SU-DHL-6 (cell line): Measurements from ENCODE around the gene RBBP4.
"Not testable (repeated sequence)": the region's sequence is repeated elsewhere in the genome, so short reads cannot be mapped to it uniquely, and the experiment has no call there.

ENCODE experiments used
- H2AFZ ChIP-seq: fragments of 200-600 bp; sonication (generic); 2 replicates; pipeline ENCODE4 v1.6.1; 2014; ENCODE audit warnings: low read depth, mild to moderate bottlenecking, moderate library complexity, mixed read lengths, antibody characterized with exemption, low read length; ENCODE audit not compliant: severe bottlenecking
- H3F3A ChIP-seq: fragments of 200-600 bp; shearing (Covaris generic); 2 replicates; pipeline ENCODE4 v1.6.0; 2016; ENCODE audit warnings: antibody characterized with exemption, mild to moderate bottlenecking; ENCODE audit not compliant: insufficient read depth
- H3K27ac ChIP-seq: fragments of 200-600 bp; sonication (generic); 2 replicates; pipeline ENCODE4 v1.5.1; 2016; ENCODE audit warnings: low read depth, mild to moderate bottlenecking, low read length, moderate library complexity, mixed read lengths
- H3K27me3 ChIP-seq: fragments of 200-600 bp; sonication (generic), shearing (Covaris generic); 2 replicates; pipeline ENCODE4 v1.6.0; 2014; ENCODE audit warnings: mild to moderate bottlenecking, low read length
- H3K36me3 ChIP-seq: fragments of 200-600 bp; sonication (generic); 2 replicates; pipeline ENCODE4 v1.6.1; 2014; ENCODE audit warnings: mild to moderate bottlenecking, low read length, mixed read lengths
- H3K4me2 ChIP-seq: fragments of 300-600, 200-600 bp; shearing (Covaris generic), sonication (generic); 2 replicates; pipeline ENCODE4 v1.6.0; 2014; ENCODE audit warnings: low read length, low read depth, mild to moderate bottlenecking; ENCODE audit not compliant: poor library complexity, severe bottlenecking
- H3K4me3 ChIP-seq: fragments of 200-600 bp; sonication (generic); 2 replicates; pipeline ENCODE4 v1.5.1; 2014; ENCODE audit warnings: antibody characterized with exemption, low read length, mild to moderate bottlenecking, mixed read lengths; ENCODE audit not compliant: insufficient read depth, poor library complexity, severe bottlenecking
- H3K79me2 ChIP-seq: fragments of 200-600 bp; sonication (generic); 2 replicates; pipeline ENCODE4 v1.6.1; 2014; ENCODE audit warnings: mild to moderate bottlenecking, low read length, moderate library complexity; ENCODE audit not compliant: insufficient read depth
- H3K9ac ChIP-seq: fragments of 200-600 bp; sonication (generic); 2 replicates; pipeline ENCODE4 v1.7.0; 2014; ENCODE audit warnings: mild to moderate bottlenecking, low read length
- H3K9me2 ChIP-seq: fragments of 200-600 bp; sonication (generic); replicated peaks from 2 replicates; pipeline ENCODE4 v1.6.1; 2014; ENCODE audit warnings: low read length; ENCODE audit not compliant: insufficient read depth
- H3K9me3 ChIP-seq: fragments of 200-600 bp; sonication (generic); 2 replicates; pipeline ENCODE4 v1.6.1; 2014; ENCODE audit warnings: low read length, mixed read lengths; ENCODE audit not compliant: insufficient read depth
- H4K20me1 ChIP-seq: fragments of 200-600 bp; sonication (generic); 2 replicates; pipeline ENCODE4 v1.6.1; 2014; ENCODE audit warnings: low read depth, mild to moderate bottlenecking, antibody characterized with exemption, low read length, moderate library complexity, mixed read lengths
- CTCF ChIP-seq: fragments of 200-600 bp; sonication (generic); IDR thresholded peaks from one replicate; pipeline ENCODE4 v1.5.1; 2017; ENCODE audit warnings: antibody characterized with exemption, mild to moderate bottlenecking, low read length, moderate library complexity; ENCODE audit not compliant: insufficient read depth, poor library complexity, severe bottlenecking
- EZH2phosphoT487 ChIP-seq: fragments of 200-600 bp; sonication (generic), shearing (Covaris generic); conservative IDR thresholded peaks from 2 replicates; pipeline ENCODE4 v1.6.1; 2018; ENCODE audit warnings: mild to moderate bottlenecking, antibody characterized with exemption, low read length, moderate library complexity, mixed read lengths

RBBP4 gene

GRCh38 chr1:32709075-32709474, 58.1 kb downstream of the RBBP4 start:
- H3K36me3 ChIP-seq = no peaks in the 10 kb centered on the region
- no peaks in the 10 kb centered on the region for H3F3A ChIP-seq
- H3K9ac ChIP-seq = no peak overlapping the region
- no peak for TF ChIP-seq EZH2phosphoT487
- TF ChIP-seq CTCF = no peak
- no peaks in the 10 kb centered on the region for H4K20me1 ChIP-seq
- no peak overlapping the region for H3K27ac ChIP-seq
- H3K27me3 ChIP-seq = no peaks in the 10 kb centered on the region
- no peak overlapping the region for H3K4me2 ChIP-seq
- no peak overlapping the region for H2AFZ ChIP-seq
- H3K79me2 ChIP-seq = no peaks in the 10 kb centered on the region
- H3K4me3 ChIP-seq = no peak overlapping the region
- no peaks in the 10 kb centered on the region for H3K9me2 ChIP-seq
- H3K9me3 ChIP-seq = no peaks in the 10 kb centered on the region

GRCh38 chr1:32709476-32709875, 58.5 kb downstream of the RBBP4 start:
- Histone ChIP-seq H3K4me2 (no peak overlapping the region), H3K27ac (no peak overlapping the region), H4K20me1 (no peaks in the 10 kb centered on the region), H3F3A (no peaks in the 10 kb centered on the region), H3K9me3 (no peaks in the 10 kb centered on the region), H3K79me2 (no peaks in the 10 kb centered on the region), H3K4me3 (no peak overlapping the region), H3K36me3 (no peaks in the 10 kb centered on the region), H2AFZ (no peak overlapping the region), H3K9ac (no peak overlapping the region), H3K9me2 (no peaks in the 10 kb centered on the region), H3K27me3 (no peaks in the 10 kb centered on the region)
- no peak for TF ChIP-seq EZH2phosphoT487
- no peak for TF ChIP-seq CTCF

GRCh38 chr1:32711221-32711620, 60.2 kb downstream of the RBBP4 start:
- not testable (repeated sequence) for H3F3A ChIP-seq, H2AFZ ChIP-seq, H3K4me2 ChIP-seq, H4K20me1 ChIP-seq, H3K27ac ChIP-seq, H3K79me2 ChIP-seq, H3K9me3 ChIP-seq, H3K9ac ChIP-seq, H3K9me2 ChIP-seq, H3K27me3 ChIP-seq, H3K4me3 ChIP-seq, H3K36me3 ChIP-seq

- Histone ChIP-seq H3K4me2 (no peak overlapping the region), H3K36me3 (no peaks in the 10 kb centered on the region)
These were observed 62.1 kb downstream of the RBBP4 start for GRCh38 chr1:32713081-32713480.

More at GRCh38 chr1:32713081-32713480, 62.1 kb downstream of the RBBP4 start:
- Histone ChIP-seq H3K9me2 (no peaks in the 10 kb centered on the region), H4K20me1 (no peaks in the 10 kb centered on the region), H3F3A (no peaks in the 10 kb centered on the region), H3K9me3 (no peaks in the 10 kb centered on the region), H2AFZ (no peak overlapping the region), H3K27ac (no peak overlapping the region), H3K9ac (no peak overlapping the region), H3K4me3 (no peak overlapping the region), H3K27me3 (no peaks in the 10 kb centered on the region), H3K79me2 (no peaks in the 10 kb centered on the region)
- TF ChIP-seq EZH2phosphoT487 (no peak), CTCF (no peak)
